GM04503 (cell line): ENCODE measurements around the gene ZNF778.

ENCODE experiments used
- DNase-seq: peaks from one replicate; pipeline ENCODE4 v3.0.0-alpha.2; 2012; ENCODE audit warnings: low read depth

Gene ZNF778

GRCh38 chr16:89217388-89218191 lies at the start of gene ZNF778:
ZNF778 (plus strand) TSS chr16:89217703; CDS start chr16:89221128, 3,425 bp downstream.
- peak; percentile 34 for DNase-seq

- no peak for DNase-seq
Observed at GRCh38 chr16:89168381-89169189, 48.9 kb upstream of the ZNF778 start.

GRCh38 chr16:89169778-89170177 lies 47.7 kb upstream of the ZNF778 start:
- no peak for DNase-seq

GRCh38 chr16:89170346-89171215 lies 46.9 kb upstream of the ZNF778 start:
- DNase-seq = no peak

DNA sequence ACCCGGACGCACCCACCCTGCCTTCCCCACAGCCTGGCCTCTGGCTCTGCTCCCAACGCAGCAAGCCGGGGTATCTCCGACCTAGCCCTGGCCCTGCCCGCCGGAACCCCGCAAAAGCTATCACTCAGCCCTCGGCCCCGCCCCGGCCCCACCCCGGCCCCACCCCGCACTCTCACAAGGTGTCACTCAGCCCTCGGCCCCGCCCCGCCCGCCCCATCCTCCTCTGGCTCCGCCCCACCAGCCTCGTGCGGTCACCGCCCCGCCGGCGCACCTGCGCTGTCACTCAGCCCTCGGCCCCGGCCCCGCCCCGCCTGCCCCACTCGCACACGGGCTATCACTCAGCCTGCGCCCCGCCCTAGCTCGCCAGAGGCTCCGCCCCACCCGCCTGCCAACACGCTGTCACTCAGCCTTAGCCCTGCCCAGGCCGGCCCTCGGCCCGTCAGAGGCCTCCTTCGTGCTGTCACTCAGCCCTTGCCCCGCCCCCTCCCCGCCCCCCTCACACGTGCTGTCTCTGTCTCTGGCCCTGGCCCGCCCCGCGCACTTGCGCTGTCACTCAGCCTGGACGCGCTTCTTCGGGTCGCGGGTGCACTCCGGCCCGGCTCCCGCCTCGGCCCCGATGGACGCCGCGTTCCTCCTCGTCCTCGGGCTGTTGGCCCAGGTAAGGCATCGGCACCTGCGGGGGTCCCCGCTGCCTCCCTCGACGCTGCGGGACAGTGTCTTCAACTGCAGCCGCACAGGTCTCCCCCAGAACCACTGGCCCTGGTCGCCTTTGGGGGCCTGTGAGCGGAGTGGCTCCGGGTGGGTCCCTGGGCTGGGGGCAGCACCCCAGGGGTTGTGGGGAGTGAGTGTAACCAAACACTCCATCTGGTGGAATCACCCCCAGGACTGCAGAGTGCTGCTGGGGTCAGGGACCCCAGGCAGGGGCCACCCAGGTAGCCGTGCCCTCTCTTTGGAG lies 46.0 kb upstream of the ZNF778 start, which contains the start of gene CDH15:
CDH15 (plus strand) TSS at position 533 of the 955 bp plus-strand sequence; CDS start at position 617, 84 bp downstream.
- no peak for DNase-seq

GRCh38 chr16:89172171-89172527 lies 45.4 kb upstream of the ZNF778 start:
- DNase-seq = no peak

DNA sequence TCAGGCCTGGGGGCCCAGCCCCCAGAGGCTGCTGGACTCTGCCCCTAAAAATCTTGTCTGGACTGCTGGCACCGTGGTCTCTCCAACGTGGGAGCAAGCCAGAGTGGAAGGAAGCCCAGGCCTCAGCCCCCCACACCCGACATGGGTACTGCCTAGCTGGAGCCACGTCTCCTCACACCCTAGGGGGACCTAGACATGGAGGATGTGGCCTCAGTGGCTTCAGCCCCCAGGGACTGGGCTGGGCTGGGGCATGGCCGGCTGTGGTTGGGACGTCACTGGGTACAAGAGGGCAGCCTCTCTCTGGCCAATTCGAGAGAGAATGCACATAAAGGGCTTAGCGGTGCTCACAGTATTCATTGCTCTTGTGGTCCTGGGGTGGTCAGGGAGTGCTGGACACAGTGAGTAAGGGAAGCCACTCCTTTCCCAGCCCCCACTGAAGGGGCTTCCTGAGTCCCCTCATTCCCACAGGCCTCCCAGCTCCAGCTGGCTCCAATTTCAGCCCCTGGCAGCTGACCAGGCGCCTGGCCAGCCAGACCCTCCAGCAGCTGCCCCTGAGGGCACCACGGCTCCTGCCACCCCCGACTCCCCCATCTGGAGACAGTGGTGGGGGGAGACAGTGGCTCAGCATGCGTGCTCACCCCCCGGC lies 44.9 kb upstream of the ZNF778 start:
- no peak for DNase-seq

DNA sequence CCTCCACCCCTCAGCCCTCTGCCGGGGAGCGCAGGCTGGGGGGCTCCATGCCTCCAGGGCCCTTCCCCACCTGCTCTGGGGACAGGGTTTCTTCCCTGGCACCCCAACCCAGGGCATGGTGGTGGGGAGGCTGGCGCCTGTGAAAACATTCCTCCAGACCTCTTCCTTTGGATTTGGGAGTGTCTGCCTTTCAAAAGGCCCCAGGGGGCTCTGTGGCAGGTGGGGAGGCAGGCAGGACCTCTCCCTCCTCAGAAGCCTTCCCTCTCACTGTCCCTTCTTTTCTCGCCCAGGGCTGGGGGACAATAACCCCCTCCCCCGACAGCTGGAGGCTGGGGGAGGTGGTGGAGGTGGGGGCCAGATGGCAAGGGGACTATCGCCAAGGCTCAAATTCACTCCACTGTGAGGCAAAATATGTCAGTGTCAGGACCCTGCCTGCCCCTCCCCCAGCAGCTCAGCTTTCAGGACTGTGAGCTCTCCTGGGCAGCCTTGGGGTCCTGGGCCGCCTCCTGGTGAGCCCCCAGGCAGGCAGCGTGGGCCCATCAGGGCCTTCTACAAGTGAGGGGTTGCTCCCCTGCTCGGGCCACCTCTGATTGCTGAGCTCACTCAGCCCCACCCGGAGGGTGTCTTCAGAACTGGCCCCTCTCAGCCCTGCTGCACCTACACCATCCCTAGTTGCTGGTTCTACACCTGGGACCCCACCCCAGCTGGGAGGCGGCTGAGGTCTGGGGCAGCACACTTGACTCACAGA lies 44.2 kb upstream of the ZNF778 start:
- DNase-seq = no peak

DNA sequence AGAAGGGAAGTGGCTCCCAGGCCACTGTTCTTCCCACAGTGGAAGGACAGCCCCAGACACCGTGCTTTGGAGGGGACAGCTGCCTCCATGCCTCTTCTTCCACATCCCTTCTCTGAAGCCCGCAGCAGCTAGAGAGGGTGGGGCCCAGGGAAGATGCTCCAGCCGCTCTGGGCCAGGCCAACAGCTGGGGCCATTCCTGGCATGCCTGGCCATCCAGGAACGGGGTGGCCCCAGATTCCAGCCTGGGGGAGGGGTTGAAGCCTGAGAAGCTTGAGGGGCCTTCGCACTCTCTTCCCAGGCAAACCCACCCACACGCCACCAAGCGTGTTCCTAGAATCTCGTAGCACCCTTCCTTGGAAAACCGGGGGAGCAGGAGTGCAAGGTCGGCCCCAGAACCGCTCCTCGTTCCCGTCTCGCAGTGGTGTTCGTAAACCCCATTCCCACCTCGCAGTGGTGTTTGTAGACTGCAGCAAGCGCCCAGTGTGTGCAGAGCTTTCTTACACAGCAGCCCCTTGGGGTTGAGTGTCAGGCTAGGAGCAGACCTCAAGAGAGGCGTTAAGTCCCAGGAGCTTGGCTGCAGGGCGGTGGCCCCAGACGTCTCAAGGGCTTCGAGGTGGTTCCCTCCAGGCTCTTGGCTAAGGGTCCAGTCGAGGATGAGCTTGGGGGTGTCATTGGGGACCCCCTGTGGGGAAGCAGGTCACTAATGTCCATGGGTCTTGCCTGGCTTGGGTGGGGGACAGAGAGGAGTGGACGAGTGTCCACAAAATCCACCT lies 43.3 kb upstream of the ZNF778 start:
- DNase-seq = no peak

DNA sequence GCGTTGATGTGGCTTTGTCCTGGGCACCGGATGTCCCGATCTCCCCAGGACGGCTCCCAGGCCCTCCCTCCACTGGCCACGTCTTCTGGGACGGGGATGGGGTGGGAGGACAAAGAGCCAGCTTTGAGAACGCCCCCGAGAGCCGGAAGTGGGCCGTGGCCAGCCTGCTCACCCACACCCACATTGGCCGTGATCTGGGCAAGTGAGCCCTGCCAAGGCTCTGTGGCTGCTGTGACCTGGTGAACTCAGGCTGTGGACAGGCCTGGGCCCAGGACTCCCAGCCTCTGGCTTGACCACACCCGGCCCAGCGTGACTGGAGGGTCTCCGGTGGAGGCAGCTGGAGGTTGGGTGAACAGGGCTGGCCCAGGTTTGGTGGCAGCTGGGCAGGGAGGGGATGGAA lies 42.6 kb upstream of the ZNF778 start:
- no peak for DNase-seq

DNA sequence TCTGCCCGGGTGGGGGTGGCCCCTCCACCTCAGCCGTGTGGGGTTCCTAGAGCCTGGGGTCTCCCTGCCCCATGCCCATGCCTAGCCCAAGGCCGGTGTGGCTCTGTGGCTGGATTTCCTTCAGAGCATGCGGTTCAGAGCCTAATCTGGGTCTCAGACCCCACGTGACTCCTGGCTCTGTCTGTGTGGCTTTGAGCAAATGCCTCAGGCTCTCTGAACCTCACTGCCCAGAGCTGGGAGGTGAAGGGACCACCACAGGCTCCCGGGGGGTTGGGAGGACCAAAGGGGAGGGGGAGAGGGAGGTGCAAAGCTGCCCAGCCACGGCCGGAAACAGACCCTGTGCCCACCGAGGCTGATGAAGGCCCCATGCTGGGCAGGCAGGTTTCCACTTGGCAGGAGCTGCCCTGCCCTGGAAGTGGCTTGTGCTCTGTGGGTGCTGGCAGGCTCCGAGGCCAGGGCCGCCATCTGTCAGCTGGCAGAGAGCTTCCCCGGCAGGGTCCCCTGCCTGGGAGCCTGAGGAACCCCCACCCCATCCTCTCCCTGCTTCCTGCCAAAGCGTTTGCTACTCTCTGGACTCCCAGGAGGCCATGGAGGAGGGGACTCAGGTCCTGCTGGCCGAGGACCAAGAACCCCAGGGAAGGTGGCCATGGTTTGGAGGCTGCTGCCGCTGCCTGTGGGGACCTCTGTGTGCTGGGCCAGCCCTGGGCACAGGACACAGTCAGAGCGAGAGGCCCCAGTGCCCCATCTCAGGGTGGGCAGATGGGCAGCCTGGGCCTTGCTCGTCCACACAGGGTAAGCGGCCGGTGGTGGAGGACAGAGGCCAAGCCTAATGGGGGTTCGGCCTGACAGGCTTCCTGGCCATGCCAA lies 42.0 kb upstream of the ZNF778 start:
- DNase-seq = no peak

GRCh38 chr16:89176147-89176690 lies 41.3 kb upstream of the ZNF778 start:
- DNase-seq = no peak

DNA sequence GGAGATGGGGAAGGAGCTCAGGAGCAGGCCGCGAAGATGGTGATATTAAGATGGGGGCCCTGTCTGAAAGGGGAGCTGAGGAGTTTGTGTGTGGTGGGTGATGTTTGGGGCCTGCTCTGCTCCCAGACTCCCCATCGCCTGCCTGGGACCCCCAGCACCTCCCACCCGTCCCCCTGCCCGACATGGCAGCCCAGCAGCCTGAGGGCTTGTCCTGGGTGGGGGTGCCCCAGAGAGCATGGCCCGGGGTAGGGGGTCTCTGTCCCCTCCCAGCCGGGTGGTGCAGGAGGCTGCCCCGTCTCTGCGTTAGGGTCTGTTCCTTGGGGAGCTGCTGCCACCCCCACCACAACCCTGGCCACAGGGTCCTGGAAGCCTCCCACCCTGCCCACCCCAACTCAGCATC lies 40.8 kb upstream of the ZNF778 start:
- no peak for DNase-seq

- no peak for DNase-seq
Observed at GRCh38 chr16:89177501-89177900, 40.0 kb upstream of the ZNF778 start.

DNA sequence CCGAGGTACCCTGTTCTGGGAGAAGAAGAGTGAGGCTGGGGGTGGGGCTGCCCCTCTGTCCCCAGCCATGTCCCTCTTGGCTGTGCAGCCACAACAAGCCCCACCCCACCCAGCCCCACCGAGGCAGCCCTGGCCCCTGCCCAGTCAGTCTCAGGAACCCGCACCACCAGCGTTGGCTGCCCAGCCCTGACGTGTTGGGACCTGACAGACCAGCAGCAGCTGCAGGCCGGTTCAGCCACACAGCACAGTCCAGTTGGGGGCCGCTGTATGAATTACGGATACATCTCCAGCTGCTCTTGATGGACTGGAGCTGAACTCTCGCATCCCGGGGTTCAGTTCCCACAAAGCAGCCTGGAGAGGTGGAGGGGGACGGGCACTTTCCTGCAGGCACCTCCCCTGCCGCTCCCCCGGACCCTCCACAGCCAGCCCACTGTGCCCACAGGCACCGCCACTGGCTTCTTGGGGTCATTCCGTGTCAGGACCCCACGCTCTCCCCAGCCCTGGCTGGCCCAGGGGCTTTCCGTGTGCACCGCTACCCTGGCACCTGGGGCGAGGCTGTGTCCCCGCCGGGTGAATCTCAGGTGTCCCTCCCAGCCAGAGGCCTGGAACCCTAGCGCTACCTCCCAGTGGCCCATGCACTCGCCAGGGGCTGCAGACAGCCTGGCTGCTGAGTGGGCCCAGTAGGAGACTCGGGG lies 38.9 kb upstream of the ZNF778 start:
- DNase-seq = no peak

DNA sequence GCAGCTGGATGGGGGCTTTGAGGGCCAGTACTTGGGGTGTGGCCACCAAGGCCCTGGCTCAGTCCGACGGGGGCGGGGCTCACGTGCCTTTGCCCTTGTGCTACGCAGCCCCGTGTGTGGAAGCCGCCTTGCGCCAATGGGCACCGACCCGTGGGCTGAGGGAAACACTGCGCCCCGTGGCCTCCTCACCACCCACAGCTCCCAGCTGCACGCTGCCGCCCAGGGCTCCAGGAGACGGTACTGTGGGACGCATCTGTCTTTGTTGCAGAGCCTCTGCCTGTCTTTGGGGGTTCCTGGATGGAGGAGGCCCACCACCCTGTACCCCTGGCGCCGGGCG lies 38.4 kb upstream of the ZNF778 start:
- no peak for DNase-seq

DNA sequence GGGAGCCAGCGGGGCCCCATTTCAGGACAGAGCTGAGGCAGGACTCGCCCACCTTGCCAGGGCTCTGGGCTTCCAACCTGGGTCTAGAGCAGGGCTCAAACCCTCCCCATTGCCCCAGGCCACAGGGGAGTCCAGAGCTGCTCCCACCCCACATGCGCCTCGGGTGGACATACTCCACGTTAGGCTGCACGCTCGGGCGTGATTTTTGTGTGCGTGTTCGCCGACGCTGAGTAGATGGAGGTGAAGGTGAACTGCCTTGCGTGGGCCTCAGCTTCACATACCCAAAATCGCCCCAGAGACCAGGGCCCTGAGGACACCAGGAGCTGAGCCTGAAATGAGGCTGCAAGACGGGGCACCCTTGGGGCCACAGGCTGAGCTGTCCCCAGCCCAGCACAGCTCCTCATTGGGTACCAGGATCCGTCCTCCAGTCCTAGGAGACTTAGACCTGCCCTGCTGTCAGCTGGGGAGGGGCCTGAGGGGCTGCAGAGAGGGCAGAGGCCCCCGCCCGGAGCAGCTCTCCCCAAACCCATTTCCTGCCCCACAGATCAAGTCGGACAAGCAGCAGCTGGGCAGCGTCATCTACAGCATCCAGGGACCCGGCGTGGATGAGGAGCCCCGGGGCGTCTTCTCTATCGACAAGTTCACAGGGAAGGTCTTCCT lies 37.7 kb upstream of the ZNF778 start:
- no peak for DNase-seq
